Muscle of leg (tissue), 11 donors: ENCODE data around the gene INHBB. TPM values are rescaled to one million over a fixed set of nuclear protein-coding genes. Genes with fewer than 3 reads are reported as not detected.

ENCODE experiments used
- DNase-seq: peaks from one replicate; pipeline ENCODE4 v3.0.0; 2013
- H3K27ac ChIP-seq: one replicate; pipeline ENCODE4 v1.5.1; 2013; ENCODE audit warnings: mild to moderate bottlenecking, low read length, control low read depth
- H3K27me3 ChIP-seq: one replicate; pipeline ENCODE4 v1.6.1; 2013; ENCODE audit warnings: low read length; ENCODE audit not compliant: control insufficient read depth, insufficient read depth
- H3K36me3 ChIP-seq: one replicate; pipeline ENCODE4 v1.6.1; 2013; ENCODE audit warnings: low read length; ENCODE audit not compliant: control insufficient read depth, insufficient read depth
- H3K4me1 ChIP-seq: one replicate; pipeline ENCODE4 v1.6.1; 2013; ENCODE audit warnings: low read length; ENCODE audit not compliant: control insufficient read depth, insufficient read depth
- H3K4me3 ChIP-seq: one replicate; pipeline ENCODE4 v1.5.1; 2013; ENCODE audit warnings: low read length, control low read depth
- H3K9me3 ChIP-seq: replicated peaks from 2 replicates; pipeline ENCODE4 v1.6.1; 2013; ENCODE audit warnings: low read depth, low read length; ENCODE audit not compliant: control insufficient read depth
- WGBS: methylation state at CpG from one replicate; pipeline ENCODE4 v1.1.5; 2013; ENCODE audit warnings: missing lambda C conversion rate; ENCODE audit not compliant: insufficient coverage; 5-methylcytosine and 5-hydroxymethylcytosine counted together
- polyA plus RNA-seq, 8 donors: library from polyadenylated mRNA; unstranded; fragments of 120-200 nt; gene quantifications; one replicate each; pipeline versions ENCODE4 v1.2.1 to v1.2.3, GENCODE V29; 2013; ENCODE audit warnings: inconsistent platforms in 1 of 8, low replicate concordance in 1 of 8; ENCODE audit not compliant: insufficient read length in 8 of 8, insufficient read depth in 1 of 8
- total RNA-seq: library from RNA; stranded (reverse); fragments of 120-200 nt; gene quantifications from one replicate; pipeline ENCODE4 v1.2.4, GENCODE V29; 2013

Gene INHBB
- total and polyA plus RNA-seq, 9 donors = 0.24 to 1.2 (median 0.44) TPM

- no peak overlapping the region for H3K27ac ChIP-seq
- H3K9me3 ChIP-seq = no peaks in the 10 kb centered on the region
- no peaks in the 10 kb centered on the region for H3K36me3 ChIP-seq
- no peak overlapping the region for H3K4me3 ChIP-seq
- WGBS = 5% methylated on average over 18 of the region's 27 CpGs
- H3K4me1 ChIP-seq = peaks cover 35% of the 10 kb centered on the region
- DNase-seq = peak; percentile 51
- H3K27me3 ChIP-seq = peaks cover 80% of the 10 kb centered on the region
Observed at GRCh38 chr2:120347396-120348060, 1.6 kb downstream of the INHBB start.

- Histone ChIP-seq H3K4me1 (peaks cover 31% of the 10 kb centered on the region), H3K4me3 (no peak overlapping the region), H3K36me3 (no peaks in the 10 kb centered on the region), H3K27ac (no peak overlapping the region), H3K27me3 (peaks cover 78% of the 10 kb centered on the region), H3K9me3 (no peaks in the 10 kb centered on the region)
- WGBS = 0% methylated on average over 1 of the region's 7 CpGs
- DNase-seq = no peak
Observed at GRCh38 chr2:120348134-120348736, 2.3 kb downstream of the INHBB start.

DNA sequence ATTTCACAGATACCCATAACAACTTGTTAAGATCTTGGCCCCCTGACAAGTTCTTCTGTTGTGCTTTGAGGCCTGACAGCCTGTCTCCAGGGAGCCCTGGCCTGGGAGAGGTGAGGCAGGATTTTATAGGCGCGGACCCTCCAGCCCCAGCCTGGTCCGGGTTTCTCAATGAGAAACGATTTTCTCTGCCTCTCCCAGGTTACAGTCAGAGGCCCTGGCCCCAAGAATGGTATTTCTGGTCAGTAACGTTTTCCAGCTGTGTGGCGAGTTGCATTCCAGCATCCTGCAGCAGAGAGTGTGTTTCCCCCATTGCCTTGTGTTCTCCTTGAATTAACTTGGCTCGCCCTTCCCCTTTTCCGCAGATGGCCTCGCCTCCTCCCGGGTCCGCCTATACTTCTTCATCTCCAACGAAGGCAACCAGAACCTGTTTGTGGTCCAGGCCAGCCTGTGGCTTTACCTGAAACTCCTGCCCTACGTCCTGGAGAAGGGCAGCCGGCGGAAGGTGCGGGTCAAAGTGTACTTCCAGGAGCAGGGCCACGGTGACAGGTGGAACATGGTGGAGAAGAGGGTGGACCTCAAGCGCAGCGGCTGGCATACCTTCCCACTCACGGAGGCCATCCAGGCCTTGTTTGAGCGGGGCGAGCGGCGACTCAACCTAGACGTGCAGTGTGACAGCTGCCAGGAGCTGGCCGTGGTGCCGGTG lies 3.0 kb downstream of the INHBB start:
- WGBS = 22% methylated on average over 23 of the region's 27 CpGs
- Histone ChIP-seq H3K27ac (no peak overlapping the region), H3K4me3 (no peak overlapping the region), H3K9me3 (no peaks in the 10 kb centered on the region), H3K36me3 (no peaks in the 10 kb centered on the region), H3K4me1 (peaks cover 25% of the 10 kb centered on the region), H3K27me3 (peaks cover 74% of the 10 kb centered on the region)
- DNase-seq = peak; percentile 68

DNA sequence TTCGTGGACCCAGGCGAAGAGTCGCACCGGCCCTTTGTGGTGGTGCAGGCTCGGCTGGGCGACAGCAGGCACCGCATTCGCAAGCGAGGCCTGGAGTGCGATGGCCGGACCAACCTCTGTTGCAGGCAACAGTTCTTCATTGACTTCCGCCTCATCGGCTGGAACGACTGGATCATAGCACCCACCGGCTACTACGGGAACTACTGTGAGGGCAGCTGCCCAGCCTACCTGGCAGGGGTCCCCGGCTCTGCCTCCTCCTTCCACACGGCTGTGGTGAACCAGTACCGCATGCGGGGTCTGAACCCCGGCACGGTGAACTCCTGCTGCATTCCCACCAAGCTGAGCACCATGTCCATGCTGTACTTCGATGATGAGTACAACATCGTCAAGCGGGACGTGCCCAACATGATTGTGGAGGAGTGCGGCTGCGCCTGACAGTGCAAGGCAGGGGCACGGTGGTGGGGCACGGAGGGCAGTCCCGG lies 3.5 kb downstream of the INHBB start:
- H3K9me3 ChIP-seq = no peaks in the 10 kb centered on the region
- no peaks in the 10 kb centered on the region for H3K36me3 ChIP-seq
- H3K27ac ChIP-seq = no peak overlapping the region
- peaks cover 21% of the 10 kb centered on the region for H3K4me1 ChIP-seq
- WGBS = 74% methylated on average over 27 of the region's 31 CpGs
- H3K27me3 ChIP-seq = peaks cover 75% of the 10 kb centered on the region
- H3K4me3 ChIP-seq = no peak overlapping the region
- DNase-seq = no peak

DNA sequence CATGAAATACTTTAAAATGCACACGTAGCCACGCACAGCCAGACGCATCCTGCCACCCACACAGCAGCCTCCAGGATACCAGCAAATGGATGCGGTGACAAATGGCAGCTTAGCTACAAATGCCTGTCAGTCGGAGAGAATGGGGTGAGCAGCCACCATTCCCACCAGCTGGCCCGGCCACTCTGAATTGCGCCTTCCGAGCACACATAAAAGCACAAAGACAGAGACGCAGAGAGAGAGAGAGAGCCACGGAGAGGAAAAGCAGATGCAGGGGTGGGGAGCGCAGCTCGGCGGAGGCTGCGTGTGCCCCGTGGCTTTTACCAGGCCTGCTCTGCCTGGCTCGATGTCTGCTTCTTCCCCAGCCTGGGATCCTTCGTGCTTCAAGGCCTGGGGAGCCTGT lies 4.1 kb downstream of the INHBB start:
- Histone ChIP-seq H3K9me3 (no peaks in the 10 kb centered on the region), H3K4me1 (peaks cover 18% of the 10 kb centered on the region), H3K4me3 (no peak overlapping the region), H3K36me3 (no peaks in the 10 kb centered on the region), H3K27me3 (peaks cover 76% of the 10 kb centered on the region), H3K27ac (no peak overlapping the region)
- 36% methylated on average over 17 of the region's 17 CpGs for WGBS
- DNase-seq = no peak

GRCh38 chr2:120350801-120351320 lies 4.9 kb downstream of the INHBB start:
- H3K27ac ChIP-seq = no peak overlapping the region
- H3K36me3 ChIP-seq = no peaks in the 10 kb centered on the region
- WGBS = 83% methylated on average over 17 of the region's 23 CpGs
- no peak overlapping the region for H3K4me3 ChIP-seq
- DNase-seq = no peak
- peaks cover 77% of the 10 kb centered on the region for H3K27me3 ChIP-seq
- peaks cover 18% of the 10 kb centered on the region for H3K4me1 ChIP-seq
- H3K9me3 ChIP-seq = no peaks in the 10 kb centered on the region

GRCh38 chr2:120352696-120353590 lies 7.0 kb downstream of the INHBB start:
- Histone ChIP-seq H3K4me1 (peaks cover 5% of the 10 kb centered on the region), H3K27ac (no peak overlapping the region), H3K9me3 (no peaks in the 10 kb centered on the region), H3K4me3 (no peak overlapping the region), H3K27me3 (peaks cover 73% of the 10 kb centered on the region), H3K36me3 (no peaks in the 10 kb centered on the region)
- no peak for DNase-seq
- 76% methylated on average over 13 of the region's 15 CpGs for WGBS

- Histone ChIP-seq H3K27me3 (peaks cover 71% of the 10 kb centered on the region), H3K4me1 (peaks cover 5% of the 10 kb centered on the region), H3K36me3 (no peaks in the 10 kb centered on the region), H3K4me3 (no peak overlapping the region), H3K9me3 (no peaks in the 10 kb centered on the region), H3K27ac (no peak overlapping the region)
- WGBS = 93% methylated on average over 5 of the region's 5 CpGs
- DNase-seq = no peak
Observed at GRCh38 chr2:120353591-120353898, 7.6 kb downstream of the INHBB start.

GRCh38 chr2:120353931-120354330 lies 8.0 kb downstream of the INHBB start:
- peaks cover 68% of the 10 kb centered on the region for H3K27me3 ChIP-seq
- H3K4me3 ChIP-seq = no peak overlapping the region

More at GRCh38 chr2:120353931-120354330, 8.0 kb downstream of the INHBB start:
- WGBS = 80% methylated on average over 9 of the region's 10 CpGs
- DNase-seq = no peak
- Histone ChIP-seq H3K9me3 (no peaks in the 10 kb centered on the region), H3K27ac (no peak overlapping the region), H3K36me3 (no peaks in the 10 kb centered on the region), H3K4me1 (peaks cover 1% of the 10 kb centered on the region)
